Gastrocnemius medialis (tissue), 4 donors: ENCODE results near the gene SELENOS. TPM values are rescaled to one million over a fixed set of nuclear protein-coding genes. Genes with fewer than 3 reads are reported as not detected.

Source experiments
- ATAC-seq, 2 donors: fragments of 150-250 bp; one replicate each; pipeline ENCODE4 v1.9.1; 2016
- DNase-seq, 2 donors: peaks; one replicate each; pipeline ENCODE4 v3.0.0-alpha.2; 2019
- H3K27ac ChIP-seq, 4 donors: fragments of 200-600 bp; sonication (generic); 1 replicate in 1 of 4; 2 replicates in 3 of 4; pipeline ENCODE4 v1.5.1; 2016 to 2018; ENCODE audit warnings: mild to moderate bottlenecking in 2 of 4, moderate library complexity in 1 of 4
- H3K27me3 ChIP-seq, 3 donors: fragments of 200-600 bp; sonication (generic) in 2 of 3; 1 replicate in 1 of 3; 2 replicates in 2 of 3; pipeline versions ENCODE4 v1.5.1 to v1.6.0; 2016 to 2019; ENCODE audit warnings: mild to moderate bottlenecking in 1 of 3, moderate library complexity in 1 of 3
- H3K36me3 ChIP-seq, 2 donors: fragments of 200-600 bp; sonication (generic) in 1 of 2; one replicate each; pipeline ENCODE4 v1.5.1; 2017 to 2018
- H3K4me1 ChIP-seq, 2 donors: fragments of 200-600 bp; sonication (generic) in 1 of 2; one replicate each; pipeline ENCODE4 v1.5.1; 2016 to 2017; ENCODE audit warnings: mild to moderate bottlenecking in 2 of 2
- H3K4me3 ChIP-seq, 4 donors: fragments of 200-600 bp; sonication (generic) in 3 of 4; 1 replicate in 1 of 4; 2 replicates in 3 of 4; pipeline ENCODE4 v1.5.1; 2016 to 2019; ENCODE audit warnings: mild to moderate bottlenecking in 2 of 4
- H3K9me3 ChIP-seq, 3 donors: fragments of 200-600 bp; sonication (generic) in 2 of 3; 1 replicate in 1 of 3; 2 replicates in 2 of 3; pipeline ENCODE4 v1.5.1; 2016 to 2019
- POLR2A ChIP-seq, 2 donors: fragments of 450-650 bp; IDR thresholded peaks; one replicate each; pipeline ENCODE4 v1.6.1; 2017; ENCODE audit warnings: antibody characterized with exemption in 2 of 2, mild to moderate bottlenecking in 2 of 2, moderate library complexity in 2 of 2
- in situ Hi-C, 4 donors: fragments of 200-750 bp; cut with MboI; loops; one replicate each; pipeline versions ENCODE4 v1.15.0 to v1.8.0; 2017; ENCODE audit warnings: low sequenced_read_pairs in 4 of 4
- intact Hi-C: fragments of 100-400 bp; cut with DNase I; formaldehyde crosslinking; loops from one replicate; pipeline ENCODE4 v1.15.1; 2023; ENCODE audit warnings: low total_unique reads
- total RNA-seq, 4 donors: library from RNA; depleted of rRNA; stranded (reverse); fragments of >200 nt; gene quantifications; one replicate each; pipeline versions ENCODE4 v1.1.0 to v1.2.3, GENCODE V29; 2016
- TF ChIP-seq, protein P1 (sequence below), 5 experiments: fragments of 450-650 bp in 3 of 5; fragments of 200-600 bp in 2 of 5; sonication (generic) in 2 of 5; IDR thresholded peaks in 4 of 5; conservative IDR thresholded peaks in 1 of 5; 1 replicate in 4 of 5; 2 replicates in 1 of 5; pipeline ENCODE4 v1.5.1; 2016 to 2019; ENCODE audit warnings: antibody characterized with exemption in 5 of 5, mild to moderate bottlenecking in 3 of 5, moderate library complexity in 3 of 5

Gene SELENOS
- total RNA-seq, 4 donors from 2014 or later, result 74.9 to 106 (median 89.1) TPM

DNA sequence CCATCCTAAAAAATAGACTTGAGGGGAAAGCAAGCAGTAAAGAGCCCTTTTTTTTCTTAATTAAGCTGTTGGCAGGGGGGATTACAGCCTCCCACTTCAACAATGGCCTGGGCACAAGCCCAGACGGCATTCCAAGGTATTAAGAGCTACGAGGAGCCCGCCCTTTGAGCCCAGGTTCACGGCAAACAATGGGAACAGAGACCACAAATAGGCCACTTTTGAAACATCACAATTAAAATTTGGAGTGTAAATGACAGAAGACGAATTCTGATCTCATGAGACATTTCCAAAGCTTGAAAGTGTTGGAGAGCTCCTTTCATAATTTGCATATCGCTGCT lies 34.3 kb downstream of the SELENOS start:
- intact Hi-C loops, result no loop called here
- in situ Hi-C loops, result loop anchor here in 1 of 4 donors (10.0 kb wide), 1 partner anchor 68 kb away; no protein-coding TSS in a partner anchor
- Histone ChIP-seq H3K36me3 (no peaks in the 10 kb centered on the region), H3K9me3 (no peaks in the 10 kb centered on the region), H3K27me3 (no peaks in the 10 kb centered on the region), H3K27ac (peak overlapping the region in 1 of 4 donors; percentile 37), H3K4me3 (no peak overlapping the region), H3K4me1 (peaks cover 45 to 86% of the 10 kb centered on the region in 2 donors)
- DNase-seq (no peak), ATAC-seq (no peak)
- TF ChIP-seq POLR2A (IDR thresholded peaks at IDR 0.05), result no peak
- TF ChIP-seq, protein P1, sequence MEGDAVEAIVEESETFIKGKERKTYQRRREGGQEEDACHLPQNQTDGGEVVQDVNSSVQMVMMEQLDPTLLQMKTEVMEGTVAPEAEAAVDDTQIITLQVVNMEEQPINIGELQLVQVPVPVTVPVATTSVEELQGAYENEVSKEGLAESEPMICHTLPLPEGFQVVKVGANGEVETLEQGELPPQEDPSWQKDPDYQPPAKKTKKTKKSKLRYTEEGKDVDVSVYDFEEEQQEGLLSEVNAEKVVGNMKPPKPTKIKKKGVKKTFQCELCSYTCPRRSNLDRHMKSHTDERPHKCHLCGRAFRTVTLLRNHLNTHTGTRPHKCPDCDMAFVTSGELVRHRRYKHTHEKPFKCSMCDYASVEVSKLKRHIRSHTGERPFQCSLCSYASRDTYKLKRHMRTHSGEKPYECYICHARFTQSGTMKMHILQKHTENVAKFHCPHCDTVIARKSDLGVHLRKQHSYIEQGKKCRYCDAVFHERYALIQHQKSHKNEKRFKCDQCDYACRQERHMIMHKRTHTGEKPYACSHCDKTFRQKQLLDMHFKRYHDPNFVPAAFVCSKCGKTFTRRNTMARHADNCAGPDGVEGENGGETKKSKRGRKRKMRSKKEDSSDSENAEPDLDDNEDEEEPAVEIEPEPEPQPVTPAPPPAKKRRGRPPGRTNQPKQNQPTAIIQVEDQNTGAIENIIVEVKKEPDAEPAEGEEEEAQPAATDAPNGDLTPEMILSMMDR (IDR thresholded peaks at IDR 0.05 in 4 of 5, conservative IDR thresholded peaks at IDR 0.05 in 1 of 5), result no peak

DNA sequence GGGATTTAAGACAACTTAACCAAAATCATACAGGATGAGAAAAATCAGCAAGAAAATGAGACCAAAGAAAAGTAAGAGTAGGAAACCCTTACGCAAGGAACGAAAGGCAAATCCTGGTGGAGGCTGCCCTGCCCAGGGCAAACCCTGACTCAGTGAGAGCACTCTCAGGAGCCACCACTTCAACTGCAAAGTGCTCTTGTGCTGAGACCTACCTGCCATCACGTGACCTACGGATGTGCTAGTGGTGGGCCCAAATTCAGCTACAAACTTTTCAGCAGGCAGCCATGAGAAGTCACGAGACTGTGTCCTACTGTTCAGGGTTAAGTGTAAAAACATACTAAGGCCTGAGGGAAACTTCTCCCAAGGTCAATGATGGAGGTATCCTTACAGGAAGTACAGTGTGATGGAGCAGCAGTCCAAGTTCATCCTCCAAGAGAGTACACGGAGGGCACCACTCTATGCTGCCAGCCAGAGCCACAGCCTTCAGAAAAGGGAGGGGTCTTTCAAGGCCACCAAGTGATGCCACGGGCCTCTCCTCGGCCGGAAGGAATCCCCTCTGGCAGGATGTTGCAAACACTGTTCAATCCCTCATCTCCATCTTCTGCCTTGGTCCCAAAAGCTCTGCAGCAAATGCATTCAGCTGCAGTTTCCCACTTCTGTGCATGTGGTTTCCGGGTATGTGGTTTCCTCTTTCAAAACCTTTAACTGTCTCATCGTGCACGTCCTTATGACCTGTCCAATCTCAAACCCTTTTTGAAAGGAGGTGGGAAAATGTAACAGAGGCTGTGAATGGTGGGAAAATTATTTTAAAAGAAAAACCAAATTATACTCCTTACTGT lies 34.9 kb downstream of the SELENOS start:
- intact Hi-C loops, result no loop called here
- in situ Hi-C loops, result loop anchor here in 1 of 4 donors (10.0 kb wide), 1 partner anchor 68 kb away; no protein-coding TSS in a partner anchor
- peaks cover 42 to 80% of the 10 kb centered on the region in 2 donors for H3K4me1 ChIP-seq
- H3K36me3 ChIP-seq, result no peaks in the 10 kb centered on the region
- ATAC-seq (peak in 1 of 2 donors; percentile 39), DNase-seq (no peak)
- TF ChIP-seq, protein P1 (IDR thresholded peaks at IDR 0.05 in 4 of 5, conservative IDR thresholded peaks at IDR 0.05 in 1 of 5), result no peak
- TF ChIP-seq POLR2A (IDR thresholded peaks at IDR 0.05), result no peak
- H3K27ac ChIP-seq, result peak overlapping the region in 1 of 4 donors; percentile 37
- H3K4me3 ChIP-seq, result no peak overlapping the region
- H3K27me3 ChIP-seq, result no peaks in the 10 kb centered on the region
- H3K9me3 ChIP-seq, result no peaks in the 10 kb centered on the region

DNA sequence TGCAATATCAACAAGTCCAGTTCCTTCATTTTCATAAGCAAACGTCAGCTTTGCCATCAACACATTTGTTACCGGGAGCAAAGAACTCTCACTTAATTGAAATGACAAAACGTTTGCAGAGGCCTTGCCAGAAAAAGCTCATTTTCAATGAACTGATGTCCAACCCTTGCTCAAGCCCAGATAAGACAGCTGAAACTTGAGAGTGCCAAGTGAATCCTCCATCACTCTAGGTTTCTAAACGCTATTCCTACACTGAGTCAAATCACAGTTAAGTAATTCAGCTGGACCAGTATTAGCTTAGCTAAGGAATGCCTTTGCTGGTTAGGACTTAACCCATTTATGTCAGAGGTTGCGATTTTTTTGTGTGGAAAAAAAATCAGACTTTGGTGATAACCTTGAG lies 36.9 kb downstream of the SELENOS start:
- in situ Hi-C loops (loop anchor here in 1 of 4 donors (10.0 kb wide), 1 partner anchor 66 kb away; no protein-coding TSS in a partner anchor), intact Hi-C loops (no loop called here)
- peak overlapping the region in 1 of 4 donors; percentile 4 for H3K27ac ChIP-seq

DNA sequence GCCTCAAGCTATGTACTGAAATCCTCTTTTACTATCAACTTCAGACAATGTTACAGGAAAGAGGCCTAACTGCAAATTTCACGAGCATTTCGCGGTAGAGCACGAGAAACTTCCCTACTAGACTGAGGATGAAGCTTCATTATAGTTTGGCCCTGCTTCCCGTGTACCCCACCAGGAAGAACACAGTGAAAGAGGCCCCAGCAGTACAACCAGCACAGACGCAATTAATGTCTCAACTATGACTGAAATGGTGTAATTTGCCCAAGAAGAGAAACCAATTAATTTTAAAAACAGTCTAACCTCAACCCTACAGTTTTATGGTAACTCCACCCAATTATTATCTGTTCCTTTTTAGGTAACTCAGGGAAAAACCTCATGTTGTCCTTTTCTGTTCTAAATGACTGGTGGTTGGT lies 37.6 kb downstream of the SELENOS start:
- in situ Hi-C loops, result loop anchor here in 1 of 4 donors (10.0 kb wide), 1 partner anchor 65 kb away; no protein-coding TSS in a partner anchor
- Histone ChIP-seq H3K4me3 (no peak overlapping the region), H3K27ac (peak overlapping the region in 2 of 4 donors; percentile 2 to 20), H3K27me3 (no peaks in the 10 kb centered on the region), H3K9me3 (no peaks in the 10 kb centered on the region), H3K36me3 (peaks cover 0 to 7% of the 10 kb centered on the region in 2 donors), H3K4me1 (peaks cover 33 to 56% of the 10 kb centered on the region in 2 donors)
- no peak for TF ChIP-seq POLR2A (IDR thresholded peaks at IDR 0.05)
- TF ChIP-seq, protein P1 (IDR thresholded peaks at IDR 0.05 in 4 of 5, conservative IDR thresholded peaks at IDR 0.05 in 1 of 5), result no peak
- DNase-seq (no peak), ATAC-seq (no peak)
- intact Hi-C loops, result no loop called here

More for the DNA sequence above, 36.9 kb downstream of the SELENOS start:
- H3K4me1 ChIP-seq, result peaks cover 36 to 60% of the 10 kb centered on the region in 2 donors
- TF ChIP-seq, protein P1 (IDR thresholded peaks at IDR 0.05 in 4 of 5, conservative IDR thresholded peaks at IDR 0.05 in 1 of 5), result no peak
- TF ChIP-seq POLR2A (IDR thresholded peaks at IDR 0.05), result no peak
- H3K9me3 ChIP-seq, result no peaks in the 10 kb centered on the region
- no peaks in the 10 kb centered on the region for H3K27me3 ChIP-seq
- DNase-seq, result peak in 1 of 2 donors; percentile 19
- ATAC-seq, result peak; percentile 84 to 91
- H3K4me3 ChIP-seq, result no peak overlapping the region
- peaks cover 0 to under 1% of the 10 kb centered on the region in 2 donors for H3K36me3 ChIP-seq
